Stimulated activated CD4-positive, alpha-beta T cell treated with anti-CD3 and anti-CD28 coated beads, TNF-alpha, amount 100 ng/mL, for 24 hours (primary cell): ENCODE data around the gene CACYBP.

ENCODE experiments used
- DNase-seq, 3 experiments: peaks; one replicate each; pipeline ENCODE4 v3.0.0-alpha.2; 2020; ENCODE audit warnings: low read depth in 3 of 3

CACYBP gene

GRCh38 chr1:174999936-175000696 is at the start of gene CACYBP:
CACYBP (plus strand) TSS chr1:174999947; CDS start chr1:175000181, 234 bp downstream.
- DNase-seq: no peak

DNA sequence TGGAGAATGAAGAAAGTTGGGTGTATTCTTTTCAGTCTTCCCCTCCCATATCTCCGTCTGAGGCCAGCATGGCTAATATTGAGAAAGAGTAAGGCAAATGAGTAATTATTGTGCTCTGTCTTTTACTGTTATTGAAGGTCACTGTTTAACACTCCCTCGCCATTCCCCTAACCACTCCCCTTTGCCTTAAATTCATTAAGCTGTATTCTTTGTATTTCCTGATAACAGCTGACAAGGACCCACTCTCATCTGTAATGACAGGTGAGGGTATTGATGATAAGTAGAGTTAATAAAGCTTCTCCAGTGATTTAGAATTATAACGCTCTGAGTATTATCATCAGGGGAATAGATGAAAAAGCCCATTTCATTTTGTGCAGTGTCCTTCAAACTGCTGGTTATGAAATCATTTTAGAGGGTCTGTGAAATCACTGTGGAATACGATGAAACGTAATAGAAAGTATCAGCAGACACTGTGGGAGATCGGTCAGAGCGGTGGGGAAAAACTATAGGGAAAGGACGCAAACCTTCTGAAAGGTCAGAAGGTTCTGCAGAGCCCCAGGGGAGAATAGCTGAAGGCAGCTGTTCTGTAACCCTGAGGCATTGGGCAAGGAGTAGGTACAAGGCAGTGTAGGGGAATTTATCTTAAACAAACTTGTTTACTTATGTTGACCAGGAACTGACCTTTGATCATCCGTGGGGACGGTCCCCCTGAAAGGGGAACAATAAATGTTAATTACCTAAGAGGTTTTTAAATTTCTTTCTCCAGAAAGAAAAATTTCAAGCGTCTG is 46.3 kb upstream of the CACYBP start:
- DNase-seq: no peak

DNA sequence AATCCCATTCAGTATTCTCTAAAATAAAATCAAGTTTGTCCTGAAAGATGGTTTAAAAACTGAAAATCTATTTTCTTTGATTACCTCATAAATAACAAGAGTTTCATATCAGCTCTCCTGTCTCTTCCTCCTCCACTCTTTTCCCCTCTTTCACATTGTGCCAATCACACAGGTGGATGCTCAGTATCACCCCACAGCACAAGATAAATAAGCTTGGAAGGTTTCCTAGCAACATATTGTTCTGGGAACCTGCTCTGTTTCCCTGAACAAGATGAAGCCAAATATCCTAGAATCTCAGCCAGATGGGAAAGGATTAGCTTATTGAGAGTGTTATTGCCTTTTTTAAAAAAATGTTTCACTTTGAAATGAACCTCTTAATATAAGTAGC is 45.7 kb upstream of the CACYBP start:
- DNase-seq: no peak

- no peak for DNase-seq
These were observed 44.8 kb upstream of the CACYBP start for GRCh38 chr1:174954671-174955669.

- DNase-seq: no peak
These were observed 43.7 kb upstream of the CACYBP start for GRCh38 chr1:174956086-174956485.

DNA sequence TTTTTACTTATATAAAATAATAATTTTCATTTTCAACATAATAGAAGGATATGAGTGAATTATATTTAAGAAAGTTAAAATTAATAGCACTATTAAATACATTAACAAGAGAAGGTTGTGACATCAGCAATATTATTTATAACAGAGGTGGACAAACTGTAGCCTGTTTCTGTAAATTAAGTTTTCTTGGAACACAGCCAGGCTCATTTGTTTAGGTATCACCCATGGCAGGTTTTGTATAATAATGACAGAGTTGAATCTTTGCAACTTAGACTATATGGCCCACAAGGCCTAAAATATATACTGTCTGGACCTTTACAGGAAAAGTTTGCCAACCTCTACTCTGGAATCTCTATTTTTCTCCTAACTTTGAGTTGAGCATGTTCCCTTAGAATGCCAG is 42.8 kb upstream of the CACYBP start:
- DNase-seq: no peak

DNA sequence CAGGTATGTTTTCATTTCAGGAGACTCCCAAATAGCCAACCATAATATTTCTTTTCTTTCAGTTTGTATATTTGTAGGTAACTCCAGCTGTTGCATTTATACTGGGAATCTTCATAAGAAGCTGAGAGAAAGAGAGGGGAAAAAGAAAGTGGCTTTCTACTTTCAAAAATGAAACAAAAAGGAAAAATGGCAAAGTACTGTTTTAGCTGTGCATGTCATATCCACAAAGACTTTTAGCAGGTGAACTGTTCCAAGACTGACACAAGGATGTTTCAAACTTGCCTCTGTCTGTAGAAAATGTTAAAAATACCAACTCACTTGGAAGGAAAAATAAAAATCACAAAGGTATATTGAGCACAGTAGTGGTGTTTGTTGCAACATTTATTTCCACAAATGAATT is 41.9 kb upstream of the CACYBP start:
- no peak for DNase-seq

DNA sequence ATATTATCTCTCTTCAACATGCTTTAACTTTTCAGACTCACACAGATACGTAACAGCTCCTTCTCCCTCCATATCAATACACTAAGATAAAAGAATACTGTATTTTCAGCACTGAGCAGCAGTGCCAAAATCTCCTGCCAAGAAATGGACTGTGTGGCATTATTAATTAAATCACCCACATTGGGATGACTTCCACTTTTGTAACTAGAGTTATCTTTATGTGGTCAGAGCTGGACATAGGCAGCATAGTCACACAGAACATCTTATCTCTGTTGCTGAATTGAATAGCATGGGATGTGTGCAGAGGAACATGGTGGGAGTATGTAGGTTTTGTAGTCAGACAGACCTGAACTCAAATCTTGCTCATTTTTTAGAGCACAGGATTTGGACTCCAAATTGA is 41.4 kb upstream of the CACYBP start:
- no peak for DNase-seq

GRCh38 chr1:174960362-174960761 is 39.4 kb upstream of the CACYBP start:
- no peak for DNase-seq

DNA sequence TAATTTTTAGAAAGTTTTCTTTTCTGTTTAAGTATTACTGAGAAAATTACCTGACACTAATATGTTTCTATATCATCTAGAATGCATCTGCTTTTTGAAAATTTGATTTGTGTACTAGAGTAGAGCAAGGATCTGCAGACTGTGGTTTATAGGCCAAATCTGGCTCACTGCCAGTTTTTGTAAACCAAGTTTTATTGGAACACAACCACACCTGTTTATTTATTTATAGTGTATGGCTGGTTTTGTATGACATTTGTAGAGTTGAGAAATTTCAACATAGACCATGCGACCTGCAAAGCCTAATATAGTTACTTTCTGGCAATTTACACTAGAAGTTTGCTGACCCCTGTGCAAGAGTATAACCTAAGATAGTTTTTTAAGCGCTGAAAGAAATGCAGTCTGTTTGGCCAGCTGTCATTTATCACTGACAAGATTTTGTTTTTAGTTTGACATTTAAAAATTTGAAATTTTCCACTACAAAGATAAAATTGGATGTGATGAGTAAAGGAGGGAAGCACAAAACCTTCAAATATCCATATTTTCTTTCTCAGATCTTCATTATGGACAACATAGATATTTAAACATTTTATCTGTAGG is 36.1 kb upstream of the CACYBP start:
- no peak for DNase-seq

DNA sequence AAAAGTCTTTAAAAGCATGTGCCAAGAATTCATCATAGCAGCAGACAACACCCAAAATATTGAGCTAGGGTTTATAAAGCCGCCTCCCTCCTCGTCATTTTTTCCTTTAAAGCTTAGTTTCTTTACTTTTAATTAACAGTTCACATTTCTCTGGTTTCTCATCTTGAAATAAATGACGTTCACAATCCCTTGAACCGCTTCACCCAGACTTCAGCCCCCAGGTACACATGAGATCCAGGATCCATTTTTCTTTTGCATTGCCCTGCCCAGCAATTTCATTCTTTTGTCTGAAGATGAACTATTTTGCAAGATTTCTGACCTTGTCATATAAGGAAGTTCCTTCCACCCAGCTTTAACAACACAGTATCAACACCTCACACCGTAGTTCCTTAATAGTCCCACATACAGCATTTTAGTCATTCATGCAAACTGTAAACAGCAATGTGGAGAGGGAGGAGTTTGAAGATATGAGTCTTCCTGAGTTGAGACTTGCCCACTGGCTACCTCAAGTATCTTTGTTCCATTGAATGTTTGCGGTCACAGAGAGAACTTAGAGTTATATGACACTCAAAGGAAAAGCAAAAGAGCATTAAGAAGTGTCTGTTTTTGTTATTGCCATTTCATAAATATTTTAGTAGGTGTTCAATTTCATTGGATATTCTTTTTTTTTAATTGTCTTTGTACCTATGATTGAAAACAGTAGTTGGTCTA is 35.3 kb upstream of the CACYBP start:
- no peak for DNase-seq

DNA sequence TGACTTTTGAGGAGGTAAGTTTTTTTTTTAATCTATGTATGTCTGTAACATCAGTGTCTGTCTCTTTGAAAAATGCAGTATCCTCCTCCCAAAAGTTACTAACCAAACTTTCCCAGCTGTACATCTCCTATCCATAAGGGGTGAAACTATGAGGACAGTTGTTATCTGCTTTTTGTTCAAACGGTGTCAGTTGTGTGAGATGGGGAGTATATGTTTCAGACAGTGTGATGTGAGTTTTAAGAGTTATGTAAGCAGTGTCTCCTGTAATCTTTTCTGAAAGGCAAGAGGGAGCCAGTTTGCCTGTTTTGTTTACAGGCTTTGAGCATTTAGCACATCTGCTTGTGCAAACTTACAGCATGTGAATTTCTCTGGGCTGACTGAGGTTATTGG is 34.8 kb upstream of the CACYBP start:
- DNase-seq: no peak

GRCh38 chr1:174965362-174966007 is 34.3 kb upstream of the CACYBP start:
- no peak for DNase-seq

DNA sequence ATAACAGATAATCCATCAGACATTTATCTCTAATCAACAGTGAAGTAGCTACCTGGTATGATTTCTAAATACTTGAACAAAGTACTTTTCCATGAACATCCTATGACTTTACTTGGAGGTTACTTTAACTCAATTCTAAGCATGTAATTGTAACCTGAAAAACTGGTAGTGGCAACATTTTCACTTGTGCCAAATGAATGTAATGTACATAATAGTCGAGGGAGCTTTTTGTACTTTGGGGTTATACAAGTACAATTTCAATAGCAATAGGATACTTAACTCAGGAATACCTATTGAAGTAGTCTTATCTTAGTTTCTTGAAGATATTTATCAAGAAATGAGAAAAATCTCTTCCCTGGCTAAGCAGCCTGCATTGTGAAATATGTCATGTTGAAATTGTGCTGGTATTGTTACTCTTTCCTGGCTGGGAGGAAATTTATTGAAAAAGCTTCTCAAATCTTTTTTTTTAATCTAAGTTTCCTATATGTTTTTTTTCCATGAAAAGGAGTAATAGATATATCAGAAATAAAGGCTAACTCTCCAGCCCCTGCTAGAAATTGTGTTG is 33.7 kb upstream of the CACYBP start:
- DNase-seq: no peak

DNA sequence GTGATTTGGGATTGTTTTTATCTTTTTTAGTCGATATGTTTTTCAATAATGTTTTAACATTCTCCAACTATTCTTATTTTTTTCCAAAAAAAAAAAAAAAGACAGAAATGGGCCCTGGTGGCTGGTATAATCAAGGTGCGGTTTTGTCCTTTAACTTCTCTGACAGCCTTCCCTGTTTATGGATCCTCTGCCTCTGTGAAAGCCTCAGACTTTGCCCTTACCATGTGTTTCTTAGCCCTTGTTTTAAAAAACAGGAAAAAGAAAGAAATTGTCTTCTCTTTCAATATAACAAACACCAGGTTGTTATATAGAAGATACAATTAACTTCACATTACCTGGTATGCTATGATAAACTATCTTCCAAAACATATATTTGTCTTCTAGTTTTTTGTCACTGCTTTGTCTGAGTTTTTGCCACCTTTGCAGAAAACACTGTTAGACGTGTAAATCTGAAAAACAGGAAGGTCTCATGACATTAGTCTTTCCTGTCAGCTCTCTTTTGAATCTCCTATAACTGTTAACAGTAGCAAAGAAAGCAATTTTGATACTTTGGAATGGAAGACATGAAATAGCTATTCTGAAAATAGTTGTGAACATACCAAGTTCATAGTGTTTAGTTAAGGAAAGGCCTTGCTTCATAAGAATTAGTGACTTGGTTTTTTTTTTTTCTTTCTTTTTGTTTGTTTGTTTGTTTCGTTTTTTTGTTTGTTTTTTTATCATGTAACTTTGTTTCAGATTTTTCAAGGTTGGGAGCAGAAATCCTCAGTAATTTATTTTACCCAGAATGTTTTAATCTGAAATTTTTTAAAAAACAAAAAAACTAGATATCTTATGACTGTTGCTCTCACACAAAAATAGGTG is 31.7 kb upstream of the CACYBP start:
- no peak for DNase-seq

DNA sequence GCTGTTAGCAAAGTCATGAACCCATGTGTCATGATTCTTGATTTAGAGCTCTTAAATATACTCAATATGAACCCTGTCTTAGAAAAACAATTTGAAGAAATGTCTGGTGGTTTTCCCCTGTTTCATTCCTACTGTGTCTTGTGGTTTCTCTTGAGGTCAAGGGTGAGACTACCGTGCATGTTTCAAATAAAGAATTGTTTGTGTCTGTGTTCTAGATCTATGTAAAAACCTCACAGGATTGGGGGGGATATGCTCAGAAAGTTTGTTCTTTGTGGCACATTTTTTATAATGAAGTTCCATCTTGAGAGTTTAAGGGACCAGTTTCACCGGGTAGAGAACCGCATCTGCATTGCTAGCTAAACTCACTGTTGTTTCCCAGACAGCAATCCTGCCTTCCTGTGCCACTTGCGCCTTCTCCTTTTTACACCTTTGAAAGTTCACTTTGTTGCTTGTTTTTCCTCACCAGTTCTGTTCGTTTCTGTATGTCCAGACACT is 30.9 kb upstream of the CACYBP start:
- no peak for DNase-seq

- DNase-seq: no peak
These were observed 29.8 kb upstream of the CACYBP start for GRCh38 chr1:174969977-174970376.

DNA sequence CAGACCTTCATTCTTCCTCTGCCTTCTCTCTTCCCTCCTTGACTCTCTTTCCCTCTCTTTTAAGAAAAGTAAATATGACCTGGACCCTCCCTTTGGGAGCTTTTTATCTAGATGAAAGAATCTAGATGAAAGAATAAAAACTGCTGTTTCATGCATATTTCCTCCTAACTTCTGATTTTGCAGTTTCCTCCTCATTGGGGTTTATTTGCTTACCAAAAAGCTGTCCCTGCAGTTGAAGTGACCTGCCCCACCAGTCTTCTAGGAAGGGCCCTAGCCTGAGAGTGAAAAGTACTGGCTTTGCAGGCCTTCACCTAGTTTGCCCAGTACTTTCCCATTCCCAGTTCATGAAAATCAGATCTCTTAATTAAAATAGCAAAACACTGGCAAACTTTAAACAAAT is 28.3 kb upstream of the CACYBP start:
- no peak for DNase-seq

DNA sequence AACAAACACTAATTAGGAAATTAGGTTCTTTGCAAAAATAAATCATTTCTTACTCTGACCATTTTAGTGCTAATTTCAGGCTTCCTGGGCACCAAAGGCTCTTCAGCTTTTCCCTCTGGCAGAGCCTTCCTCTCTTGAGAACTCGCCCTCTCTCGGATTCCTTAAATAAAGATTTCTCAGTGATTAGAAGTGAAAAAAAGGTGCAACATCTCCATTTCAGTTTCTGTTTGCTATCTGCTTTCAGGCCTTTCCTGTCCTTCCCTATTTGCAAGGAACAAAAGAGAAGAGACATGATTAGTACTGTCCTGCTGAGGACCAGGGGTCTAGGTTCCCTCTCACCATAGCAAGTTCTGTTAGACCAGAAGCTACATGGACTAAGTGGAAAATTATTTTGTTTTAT is 27.8 kb upstream of the CACYBP start:
- no peak for DNase-seq
